Peyer's patch (tissue), 4 donors: ENCODE measurements around the gene STAT2.

Experiments used
- POLR2A ChIP-seq, 2 donors: fragments of 450-650 bp; IDR thresholded peaks; one replicate each; pipeline ENCODE4 v1.5.1; 2017; ENCODE audit warnings: antibody characterized with exemption in 2 of 2, mild to moderate bottlenecking in 2 of 2, moderate library complexity in 2 of 2
- TF ChIP-seq, protein P1 (sequence below), 6 experiments: fragments of 450-650 bp in 4 of 6; fragments of 200-600 bp in 2 of 6; sonication (generic) in 1 of 6; IDR thresholded peaks; one replicate each; pipeline ENCODE4 v1.5.1; 2017 to 2019; ENCODE audit warnings: antibody characterized with exemption in 6 of 6, mild to moderate bottlenecking in 3 of 6, moderate library complexity in 1 of 6

DNA sequence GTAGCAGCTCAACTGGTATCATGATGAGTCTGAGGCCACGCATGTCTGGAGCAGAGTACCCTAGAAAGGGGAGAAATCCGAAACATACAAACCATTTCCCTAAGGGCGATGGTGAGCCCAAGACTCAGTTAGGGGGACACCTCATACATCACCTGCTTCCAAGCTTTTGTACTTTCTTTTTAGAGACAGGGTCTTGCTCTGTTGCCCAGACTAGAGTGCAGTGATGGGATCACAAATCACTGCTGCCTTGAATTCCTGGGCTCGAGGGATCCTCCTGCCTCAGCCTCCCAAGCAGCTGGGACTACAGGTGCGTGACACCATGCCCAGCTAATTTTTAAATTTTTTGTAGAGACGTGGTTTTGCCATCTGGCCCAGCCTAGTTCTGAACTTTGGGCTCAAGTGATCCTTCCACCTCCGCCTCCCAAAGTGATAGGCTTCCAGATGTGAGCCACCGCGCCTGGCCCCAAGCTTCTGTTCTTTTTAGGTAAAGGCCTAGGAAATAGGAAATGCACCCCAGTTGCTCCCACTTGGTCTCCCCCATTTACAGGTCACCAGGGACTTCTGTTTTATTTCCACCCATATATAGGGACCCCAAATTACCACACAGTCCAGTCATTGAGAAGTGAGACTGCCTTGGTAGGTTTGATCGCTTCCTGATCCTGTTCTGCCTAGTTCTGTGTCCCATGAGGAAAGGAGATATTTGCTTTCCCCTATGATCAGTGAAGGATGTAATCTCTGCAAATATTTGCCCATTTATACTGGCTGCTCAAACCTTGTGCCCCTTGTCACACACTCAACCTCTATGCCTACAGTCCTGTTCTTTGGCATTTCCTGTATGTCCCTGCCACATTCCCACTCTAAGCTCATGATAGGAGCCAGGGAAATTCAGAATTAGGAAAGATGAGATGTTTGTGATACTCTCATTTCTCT lies 2.5 kb upstream of the STAT2 start, which contains the start of gene APOF:
- TF ChIP-seq, protein P1, sequence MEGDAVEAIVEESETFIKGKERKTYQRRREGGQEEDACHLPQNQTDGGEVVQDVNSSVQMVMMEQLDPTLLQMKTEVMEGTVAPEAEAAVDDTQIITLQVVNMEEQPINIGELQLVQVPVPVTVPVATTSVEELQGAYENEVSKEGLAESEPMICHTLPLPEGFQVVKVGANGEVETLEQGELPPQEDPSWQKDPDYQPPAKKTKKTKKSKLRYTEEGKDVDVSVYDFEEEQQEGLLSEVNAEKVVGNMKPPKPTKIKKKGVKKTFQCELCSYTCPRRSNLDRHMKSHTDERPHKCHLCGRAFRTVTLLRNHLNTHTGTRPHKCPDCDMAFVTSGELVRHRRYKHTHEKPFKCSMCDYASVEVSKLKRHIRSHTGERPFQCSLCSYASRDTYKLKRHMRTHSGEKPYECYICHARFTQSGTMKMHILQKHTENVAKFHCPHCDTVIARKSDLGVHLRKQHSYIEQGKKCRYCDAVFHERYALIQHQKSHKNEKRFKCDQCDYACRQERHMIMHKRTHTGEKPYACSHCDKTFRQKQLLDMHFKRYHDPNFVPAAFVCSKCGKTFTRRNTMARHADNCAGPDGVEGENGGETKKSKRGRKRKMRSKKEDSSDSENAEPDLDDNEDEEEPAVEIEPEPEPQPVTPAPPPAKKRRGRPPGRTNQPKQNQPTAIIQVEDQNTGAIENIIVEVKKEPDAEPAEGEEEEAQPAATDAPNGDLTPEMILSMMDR (IDR thresholded peaks at IDR 0.05): no peak
- TF ChIP-seq POLR2A (IDR thresholded peaks at IDR 0.05): no peak
